ENCODE results near the gene SLC9A7.

DNA sequence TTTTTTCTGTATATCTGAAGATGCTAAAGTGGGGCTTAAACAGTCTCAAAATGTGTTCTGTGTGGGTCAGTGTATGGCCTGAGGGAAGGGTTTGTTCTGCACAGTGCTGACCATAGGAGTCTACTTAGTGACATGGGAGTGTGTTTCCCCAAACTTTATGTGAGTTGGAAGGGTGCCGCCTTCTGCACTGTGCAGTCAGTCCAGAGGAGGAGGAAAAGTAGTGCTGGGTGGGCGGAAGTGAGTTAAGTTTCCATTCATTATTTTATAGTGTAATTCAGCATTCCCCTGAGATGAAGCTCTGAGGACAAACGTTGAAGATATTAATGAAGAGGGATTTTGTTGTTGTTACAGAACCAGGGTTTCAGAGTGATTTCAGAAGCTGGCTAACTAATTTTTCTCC, 182.5 kb downstream of the SLC9A7 start:
- no peak for TF ChIP-seq POLR2A (IDR thresholded peaks at IDR 0.05; ENCODE audit: low read depth)
- no peak for TF ChIP-seq POLR2AphosphoS5 (IDR thresholded peaks at IDR 0.05)
